Activated gamma-delta T cell treated with Interleukin-2 at 50 U/mL for 16 hours (primary cell): Measurements from ENCODE around the gene P2RY2.

ENCODE experiments used
- DNase-seq: peaks from one replicate; pipeline ENCODE4 v3.0.0-alpha.2; 2020

The P2RY2 gene

DNA sequence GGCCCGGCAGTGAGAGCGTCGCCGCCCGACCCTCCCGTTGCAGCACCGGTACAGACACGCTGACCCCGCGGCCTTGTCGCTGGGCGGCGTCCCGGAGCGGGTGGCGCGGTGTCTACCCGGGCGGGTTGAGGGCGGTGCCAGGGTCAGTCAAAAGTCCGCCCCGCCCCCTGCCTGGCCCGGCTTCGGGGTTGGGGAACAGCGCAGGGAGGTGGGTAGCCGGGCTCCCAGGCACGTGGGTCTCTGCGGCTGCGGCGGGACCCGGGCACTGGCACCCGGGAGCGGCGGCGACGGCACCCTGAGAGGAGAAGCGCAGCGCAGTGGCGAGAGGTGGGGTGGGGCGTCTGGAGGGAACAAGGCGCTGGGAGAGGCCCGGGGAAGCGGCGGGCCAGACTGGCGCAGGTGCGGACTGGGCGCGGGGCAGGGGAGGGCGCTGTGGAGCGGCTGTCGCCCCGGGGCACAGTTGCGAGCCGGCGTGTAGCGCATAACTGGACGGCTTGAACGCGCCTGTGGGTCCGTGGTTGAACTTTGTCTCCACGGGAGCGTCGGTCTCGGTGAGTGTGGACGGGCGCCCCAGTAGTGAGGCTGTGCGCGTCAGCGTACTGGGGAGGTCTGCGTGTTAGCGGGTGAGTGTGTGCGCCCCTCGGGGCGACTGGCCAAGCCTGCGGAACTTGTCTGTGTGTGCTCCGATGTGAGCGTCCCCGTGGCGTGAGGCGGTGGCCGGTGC, at the start of gene P2RY2:
P2RY2 (plus strand) TSS at position 176 of the 724 bp plus-strand sequence. CDS start 15,879 bp downstream, outside the sequence.
- DNase-seq, result no peak

DNA sequence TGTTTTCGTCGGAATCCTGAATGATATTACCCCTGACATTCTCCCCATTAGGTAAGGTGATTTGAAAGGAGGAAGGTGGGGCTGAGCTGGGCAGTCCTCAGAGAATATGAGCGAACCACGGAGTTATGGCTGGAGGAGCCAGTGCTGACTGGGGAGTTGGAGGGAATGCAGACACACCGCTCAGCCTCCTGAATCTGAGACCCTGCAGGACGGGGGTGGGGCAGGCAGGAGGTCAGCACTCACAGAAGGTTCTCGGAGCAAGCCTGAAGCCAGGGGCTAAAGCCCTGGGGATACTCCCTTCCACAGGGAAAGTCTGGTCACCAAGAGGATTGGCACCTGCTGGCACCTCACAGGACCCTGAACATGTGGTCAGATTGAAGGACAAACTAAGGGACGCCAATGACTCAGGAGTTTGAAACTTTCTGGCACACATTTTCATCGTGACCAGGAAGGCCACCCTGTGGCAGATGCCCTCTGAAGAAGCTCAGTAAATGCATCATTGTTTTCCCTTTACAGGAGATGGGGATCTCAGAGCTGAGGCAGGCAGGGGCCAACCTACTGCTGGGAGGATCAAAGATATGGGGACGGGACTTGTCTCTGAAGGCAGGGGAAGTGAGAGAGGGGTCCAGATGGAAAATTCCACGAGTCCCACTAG, 49.0 kb upstream of the P2RY2 start:
- no peak for DNase-seq

DNA sequence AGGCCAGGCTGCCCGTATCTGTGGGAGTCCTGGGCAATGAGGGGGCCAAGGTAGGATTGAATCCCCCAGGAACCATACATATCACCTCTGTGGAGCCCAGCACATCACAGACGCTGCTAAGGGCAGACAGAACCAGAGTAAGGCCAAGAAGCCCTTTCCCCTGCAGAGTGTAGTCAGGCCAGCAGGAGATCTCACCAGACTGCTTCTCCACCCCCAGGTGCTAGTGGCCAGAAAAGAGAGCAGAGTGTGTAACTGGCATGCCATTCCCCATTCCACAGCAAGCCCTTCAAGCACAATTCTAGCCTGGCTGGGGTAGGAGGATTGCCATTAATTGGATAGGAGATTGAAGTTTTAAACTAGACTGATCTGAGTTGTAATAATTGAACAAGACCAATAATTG, 47.9 kb upstream of the P2RY2 start:
- no peak for DNase-seq

- no peak for DNase-seq
These were observed 46.5 kb upstream of the P2RY2 start for GRCh38 chr11:73171436-73172161.

DNA sequence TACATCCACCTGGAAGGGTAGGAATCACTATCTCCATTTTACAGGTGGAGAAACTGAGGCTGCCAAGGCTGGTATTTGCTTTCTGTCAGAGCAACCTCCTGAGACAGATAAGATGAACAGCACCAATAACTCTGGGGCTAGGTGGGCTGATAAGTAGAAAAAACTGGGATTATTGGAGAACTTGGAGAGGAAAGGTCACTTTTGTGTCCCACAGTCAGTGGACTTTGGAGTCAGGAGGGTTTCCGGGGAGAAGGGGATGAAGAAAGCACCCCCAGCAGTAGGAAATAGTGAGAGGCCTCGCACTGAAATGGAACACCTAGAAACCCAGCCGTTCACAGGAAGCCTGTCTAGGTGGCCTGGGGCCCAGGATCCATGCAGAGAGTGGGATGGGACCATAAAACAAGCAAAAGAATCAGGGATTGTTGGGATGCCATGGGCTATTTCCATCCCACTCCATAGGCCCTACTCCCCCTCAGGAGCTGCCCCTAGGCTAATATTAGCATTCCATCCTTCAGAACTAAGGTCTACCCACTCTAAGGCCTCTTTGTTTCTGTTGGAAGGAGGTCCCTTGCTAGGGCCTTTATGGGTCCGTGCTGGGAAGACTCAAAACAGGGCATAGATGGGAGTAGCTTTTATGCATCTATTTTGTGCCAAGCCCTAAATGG, 45.0 kb upstream of the P2RY2 start:
- no peak for DNase-seq

- no peak for DNase-seq
These were observed 44.2 kb upstream of the P2RY2 start for GRCh38 chr11:73173755-73174494.

DNA sequence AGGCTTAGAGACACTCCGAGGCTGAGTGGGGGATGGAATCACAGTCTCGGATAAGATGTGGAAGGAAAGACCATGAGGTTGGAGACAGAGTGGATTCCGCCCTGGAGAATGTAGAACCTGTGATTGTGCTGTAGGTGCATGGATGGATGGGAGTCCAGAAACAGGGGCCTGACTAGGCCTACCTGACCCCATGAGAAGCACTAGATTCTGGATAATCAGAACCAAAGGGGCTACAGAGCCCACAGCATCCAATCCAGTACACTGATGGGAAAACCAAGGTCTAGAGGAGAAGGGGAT, 43.6 kb upstream of the P2RY2 start:
- DNase-seq, result no peak

DNA sequence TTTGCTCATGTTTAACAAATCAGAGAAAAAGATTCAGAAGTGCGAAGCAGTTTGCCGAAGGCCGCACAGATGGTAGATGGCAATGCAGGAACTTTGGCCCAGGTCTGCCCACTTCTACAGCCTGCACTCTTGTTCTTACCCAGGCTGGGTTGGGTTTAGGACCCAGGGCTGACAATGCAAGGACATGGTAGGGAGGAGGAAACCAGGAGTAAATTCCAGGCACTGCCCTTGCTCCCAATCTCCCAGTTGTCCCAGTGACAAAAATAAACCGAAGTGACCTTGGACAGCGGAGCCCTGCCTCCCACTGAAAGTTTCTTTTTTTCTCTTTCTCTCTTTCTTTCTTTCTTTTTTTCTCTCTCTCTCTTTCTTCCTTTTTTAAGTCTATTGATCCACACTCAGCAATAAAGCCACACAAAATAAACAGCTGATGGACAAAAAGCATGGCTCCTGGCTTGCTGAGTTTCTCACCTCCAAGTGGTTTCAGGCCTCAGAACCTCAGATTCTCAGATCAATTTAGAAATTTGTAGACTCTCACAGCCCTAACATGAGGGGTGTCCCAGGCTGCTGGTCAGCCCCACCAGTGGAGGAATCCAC, 42.4 kb upstream of the P2RY2 start:
- DNase-seq, result no peak

- DNase-seq, result no peak
These were observed 41.8 kb upstream of the P2RY2 start for GRCh38 chr11:73176145-73176873.

DNA sequence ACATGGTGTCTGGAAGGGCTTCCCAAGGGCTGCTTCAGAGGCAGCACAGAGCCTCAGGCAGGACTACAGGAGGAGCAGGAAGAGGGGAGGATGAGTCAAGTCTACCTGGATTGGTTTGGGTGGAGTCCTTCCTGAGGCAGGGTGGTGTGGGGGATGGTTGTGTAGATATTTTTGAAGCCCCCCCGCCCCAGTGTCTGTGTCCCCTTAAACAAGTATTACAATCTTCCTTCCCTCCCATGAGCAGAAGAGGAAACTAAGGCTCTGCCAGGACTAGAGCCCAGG, 41.3 kb upstream of the P2RY2 start:
- no peak for DNase-seq

DNA sequence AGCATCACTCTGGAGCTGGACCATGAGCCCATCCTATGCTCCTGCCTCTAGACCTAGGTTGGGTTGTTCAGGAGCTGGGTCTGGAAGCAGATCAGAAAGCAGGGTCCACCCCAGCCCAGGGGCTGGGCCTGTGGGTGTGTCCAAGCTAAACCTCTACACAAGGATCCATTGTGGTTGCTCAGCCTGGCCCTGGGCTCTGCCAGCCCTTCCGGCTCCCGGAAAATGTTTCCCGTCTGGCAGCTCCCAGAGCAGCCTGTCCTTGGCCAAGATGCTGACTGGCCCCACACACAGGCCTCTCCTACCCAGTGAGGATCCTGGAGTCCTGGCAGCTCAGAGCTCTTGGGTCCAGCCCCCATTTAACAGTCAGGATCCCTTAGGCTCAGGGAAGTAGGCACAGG, 40.7 kb upstream of the P2RY2 start:
- DNase-seq, result no peak

- peak; percentile 74 for DNase-seq
These were observed 40.1 kb upstream of the P2RY2 start for GRCh38 chr11:73177778-73178539.

DNA sequence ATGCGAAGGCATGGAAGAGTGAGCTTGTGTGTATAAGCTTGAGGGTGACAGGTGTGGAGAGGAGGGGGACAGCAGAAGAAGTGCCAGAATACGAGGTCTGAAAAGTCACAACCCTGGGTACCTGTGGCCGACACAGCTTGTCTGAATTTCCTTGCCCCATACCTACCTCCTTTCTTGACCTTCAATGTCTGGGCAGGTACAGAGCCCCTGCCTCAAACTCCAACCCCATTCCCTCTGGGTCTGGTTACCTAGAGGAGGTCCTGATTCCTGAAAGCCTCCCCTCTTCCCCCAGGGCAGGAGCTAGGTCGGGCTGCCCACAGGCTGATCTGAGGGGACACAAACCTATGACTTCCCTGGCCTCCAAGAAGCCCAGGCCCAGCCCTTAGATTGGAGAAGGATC, 39.4 kb upstream of the P2RY2 start:
- DNase-seq, result no peak

DNA sequence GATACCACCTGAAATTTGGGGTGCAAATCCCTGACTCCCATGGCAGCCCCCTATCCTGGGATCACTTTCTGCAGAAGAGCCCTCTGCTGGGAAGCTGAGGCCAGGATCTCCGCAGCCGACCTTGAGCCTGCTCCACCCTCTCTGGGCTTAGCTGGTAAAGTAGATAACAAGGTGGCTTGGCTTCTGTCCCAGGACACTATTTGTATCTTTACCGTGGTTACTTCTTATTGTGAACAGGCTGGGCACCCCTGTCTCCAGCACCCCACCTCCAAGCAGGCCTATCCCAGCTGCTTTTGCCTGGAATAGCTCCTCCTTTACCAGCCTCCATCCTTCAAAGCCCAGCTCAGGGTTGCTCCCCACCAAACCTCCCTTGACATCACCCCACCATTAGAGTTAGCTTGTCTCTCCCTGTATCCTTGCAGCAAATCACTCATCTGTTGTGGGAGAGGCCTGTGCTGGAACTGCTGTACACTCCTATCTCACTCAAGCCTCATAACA, 35.2 kb upstream of the P2RY2 start:
- no peak for DNase-seq

- peak; percentile 35 for DNase-seq
These were observed 33.0 kb upstream of the P2RY2 start for GRCh38 chr11:73184953-73185671.

DNA sequence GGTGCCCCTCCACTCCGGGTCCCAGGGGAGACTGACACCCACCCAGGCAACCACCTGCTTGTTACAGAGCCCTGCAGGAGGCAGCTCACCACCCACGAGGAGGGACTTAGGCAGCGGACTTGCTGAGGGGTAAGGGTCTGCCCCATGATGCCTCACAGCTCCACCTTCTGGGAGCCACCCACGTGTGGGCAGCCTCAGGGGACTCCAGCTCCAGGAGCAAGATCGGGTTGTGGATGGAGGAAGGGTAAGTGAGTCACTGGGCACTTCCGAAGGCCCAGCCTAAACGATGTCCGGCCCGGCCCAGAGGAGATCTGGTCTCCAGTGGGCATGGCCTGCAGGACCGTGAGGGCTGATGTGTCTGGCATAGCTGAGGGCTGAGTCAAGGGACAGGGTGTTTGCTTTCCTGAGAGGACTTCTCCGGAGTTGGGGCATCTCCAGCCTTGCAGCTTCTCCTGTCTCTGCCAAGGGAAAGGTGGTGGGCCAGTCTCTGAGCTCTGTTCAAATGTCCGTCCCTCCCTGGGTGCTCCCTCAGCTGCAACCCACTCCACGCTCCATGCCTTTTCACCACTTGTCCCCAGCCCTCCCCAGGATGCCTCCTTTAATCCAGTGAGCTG, 32.3 kb upstream of the P2RY2 start:
- no peak for DNase-seq

DNA sequence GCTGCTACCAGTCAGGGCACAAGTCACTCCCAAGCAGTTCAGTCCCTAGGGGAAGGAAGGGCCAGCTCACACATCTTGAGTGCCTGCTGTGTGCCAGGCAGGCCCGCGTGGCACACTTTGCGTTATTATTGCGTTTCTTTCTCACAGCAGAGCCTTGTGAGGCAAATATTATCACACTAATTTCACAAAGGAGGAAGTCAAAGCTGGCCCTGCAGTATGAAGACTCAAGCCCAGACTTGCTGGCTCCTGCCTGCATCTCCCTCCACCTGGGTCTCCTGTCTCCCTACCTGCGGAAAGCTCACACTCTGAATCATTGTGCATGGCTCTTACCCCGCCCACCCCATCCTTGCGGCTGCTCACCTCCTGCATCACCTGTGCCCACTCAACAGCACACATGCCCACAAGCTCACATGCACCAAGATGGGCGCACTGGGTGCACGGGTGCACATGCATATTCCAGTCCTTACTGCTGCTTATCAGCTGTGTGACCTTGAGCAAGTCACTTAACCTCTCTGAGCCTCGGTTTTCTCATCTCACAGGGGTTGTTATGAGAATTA, 31.7 kb upstream of the P2RY2 start:
- DNase-seq, result no peak

GRCh38 chr11:73186886-73187285, 31.2 kb upstream of the P2RY2 start:
- no peak for DNase-seq

- DNase-seq, result no peak
These were observed 30.2 kb upstream of the P2RY2 start for GRCh38 chr11:73187854-73188253.

DNA sequence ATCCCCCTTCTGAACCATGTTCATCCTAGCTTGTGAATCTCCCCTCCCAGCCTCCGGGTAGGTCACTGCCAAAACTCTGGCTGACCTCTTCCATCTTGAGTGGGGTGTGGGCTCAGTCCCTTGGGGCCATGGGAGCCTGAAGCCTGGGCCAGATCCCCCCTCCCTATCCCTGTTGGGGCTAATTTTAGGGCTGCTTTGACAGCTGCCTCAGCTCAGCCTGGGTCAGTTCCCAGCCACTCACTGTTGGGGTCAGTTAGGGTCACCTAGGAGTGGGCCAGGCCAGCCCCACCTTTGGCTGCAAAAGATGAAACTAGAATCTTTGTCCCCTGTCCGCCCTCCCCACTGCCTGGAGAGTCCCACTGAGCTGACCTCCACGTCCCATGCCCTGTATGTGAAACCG, 29.8 kb upstream of the P2RY2 start:
- DNase-seq, result no peak
